ENCODE measurements around the gene AP3M1. TPM values are rescaled to one million over a fixed set of nuclear protein-coding genes. Genes with fewer than 3 reads are reported as not detected.
A peak's percentile ranks its signal among the peaks of the same experiment; 100 is the strongest.

Gene AP3M1
- total RNA-seq, 1 experiment from 2014 or later, result 59.4 TPM

GRCh38 chr10:74081941-74082718, 68.5 kb downstream of the AP3M1 start:
- Histone ChIP-seq H3K4me1 (replicated peaks; ENCODE audit: insufficient read depth) (peaks cover 43% of the 10 kb centered on the region), H3K36me3 (ENCODE audit: low read depth) (peaks cover 22% of the 10 kb centered on the region; the same call in 1 of the 2 replicates), H3K4me2 (no peak overlapping the region), H3K79me2 (ENCODE audit: low read depth) (peaks cover 34% of the 10 kb centered on the region; the same call in 1 of the 2 replicates), H4K20me1 (ENCODE audit: insufficient read depth) (no peaks in the 10 kb centered on the region), H3K27ac (no peak overlapping the region), H3K9me3 (ENCODE audit: insufficient read depth, low read depth) (no peaks in the 10 kb centered on the region), H3K27me3 (ENCODE audit: insufficient read depth, low read depth) (no peaks in the 10 kb centered on the region), H3F3A (ENCODE audit: insufficient read depth, low read depth) (peaks cover 73% of the 10 kb centered on the region), H3K9me2 (ENCODE audit: insufficient read depth) (no peaks in the 10 kb centered on the region), H3K4me3 (no peak overlapping the region), H2AFZ (no peak overlapping the region)
- DNase-seq, result no peak
- ChIA-PET POLR2A (ENCODE audit: unreplicated experiment) (interaction anchor here (0.5 to 0.6 kb wide), 5 partner anchors 10 to 237 kb away, joined by 3 to 37 read pairs (median 10); partner anchors contain the start of gene VCL), CTCF (interaction anchor here (0.5 to 2.9 kb wide), 7 partner anchors 35 to 451 kb away, joined by 3 to 16 read pairs (median 4); no protein-coding TSS in a partner anchor)
- no peak for TF ChIP-seq EZH2 (IDR thresholded peaks at IDR 0.05; ENCODE audit: low read depth)
- TF ChIP-seq, protein P1, sequence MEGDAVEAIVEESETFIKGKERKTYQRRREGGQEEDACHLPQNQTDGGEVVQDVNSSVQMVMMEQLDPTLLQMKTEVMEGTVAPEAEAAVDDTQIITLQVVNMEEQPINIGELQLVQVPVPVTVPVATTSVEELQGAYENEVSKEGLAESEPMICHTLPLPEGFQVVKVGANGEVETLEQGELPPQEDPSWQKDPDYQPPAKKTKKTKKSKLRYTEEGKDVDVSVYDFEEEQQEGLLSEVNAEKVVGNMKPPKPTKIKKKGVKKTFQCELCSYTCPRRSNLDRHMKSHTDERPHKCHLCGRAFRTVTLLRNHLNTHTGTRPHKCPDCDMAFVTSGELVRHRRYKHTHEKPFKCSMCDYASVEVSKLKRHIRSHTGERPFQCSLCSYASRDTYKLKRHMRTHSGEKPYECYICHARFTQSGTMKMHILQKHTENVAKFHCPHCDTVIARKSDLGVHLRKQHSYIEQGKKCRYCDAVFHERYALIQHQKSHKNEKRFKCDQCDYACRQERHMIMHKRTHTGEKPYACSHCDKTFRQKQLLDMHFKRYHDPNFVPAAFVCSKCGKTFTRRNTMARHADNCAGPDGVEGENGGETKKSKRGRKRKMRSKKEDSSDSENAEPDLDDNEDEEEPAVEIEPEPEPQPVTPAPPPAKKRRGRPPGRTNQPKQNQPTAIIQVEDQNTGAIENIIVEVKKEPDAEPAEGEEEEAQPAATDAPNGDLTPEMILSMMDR (conservative IDR thresholded peaks at IDR 0.05), result no peak
- BruUV-seq (replicated peaks), result no TSS peak
- intact Hi-C loops (cut with micrococcal nuclease; ENCODE audit: unreplicated experiment), result loop anchor here (1.0 to 5.0 kb wide), 6 partner anchors 25 to 196 kb away; partner anchors contain the start of gene VCL

GRCh38 chr10:74081192-74081803, 69.3 kb downstream of the AP3M1 start:
- peak in 1 of 2 experiments; percentile 46 for DNase-seq
- Histone ChIP-seq H3K27ac (peak overlapping the region; percentile 66; the same call in 1 of the 2 replicates), H3K36me3 (ENCODE audit: low read depth) (peaks cover 26% of the 10 kb centered on the region; the same call in 1 of the 2 replicates), H3K4me3 (no peak overlapping the region), H4K20me1 (ENCODE audit: insufficient read depth) (no peaks in the 10 kb centered on the region), H3K4me1 (replicated peaks; ENCODE audit: insufficient read depth) (peaks cover 43% of the 10 kb centered on the region), H3K9me3 (ENCODE audit: insufficient read depth, low read depth) (no peaks in the 10 kb centered on the region), H3F3A (ENCODE audit: insufficient read depth, low read depth) (peaks cover 72% of the 10 kb centered on the region), H3K79me2 (ENCODE audit: low read depth) (peaks cover 34% of the 10 kb centered on the region; the same call in 1 of the 2 replicates), H3K27me3 (ENCODE audit: insufficient read depth, low read depth) (no peaks in the 10 kb centered on the region), H3K4me2 (no peak overlapping the region), H2AFZ (no peak overlapping the region), H3K9me2 (ENCODE audit: insufficient read depth) (no peaks in the 10 kb centered on the region)
- TF ChIP-seq EZH2 (IDR thresholded peaks at IDR 0.05; ENCODE audit: low read depth), result no peak
- TF ChIP-seq, protein P1 (conservative IDR thresholded peaks at IDR 0.05), result peak; percentile 87
- intact Hi-C loops (cut with micrococcal nuclease; ENCODE audit: unreplicated experiment), result loop anchor here (1.0 to 5.0 kb wide), 6 partner anchors 24 to 195 kb away; partner anchors contain the start of gene VCL
- no TSS peak for BruUV-seq (replicated peaks)
- ChIA-PET POLR2A (ENCODE audit: unreplicated experiment) (interaction anchor here (0.5 to 0.6 kb wide), 4 partner anchors 11 to 236 kb away, joined by 5 to 37 read pairs (median 10); no protein-coding TSS in a partner anchor), CTCF (interaction anchor here (0.5 to 2.9 kb wide), 7 partner anchors 34 to 450 kb away, joined by 3 to 16 read pairs (median 4); no protein-coding TSS in a partner anchor)
